Trophoblast cell (in vitro differentiated cells and primary cell): ENCODE data around the gene CRELD2.

ENCODE experiments used
- DNase-seq, 2 donors: peaks; one replicate each; pipeline ENCODE4 v3.0.0-alpha.2; 2016
- H2AFZ ChIP-seq: 2 replicates; pipeline ENCODE4 v1.6.1; 2013; ENCODE audit warnings: low read length, moderate library complexity, mild to moderate bottlenecking; ENCODE audit not compliant: insufficient read depth, poor library complexity
- H2AK5ac ChIP-seq: 2 replicates; pipeline ENCODE4 v1.6.1; 2013; ENCODE audit warnings: mild to moderate bottlenecking, low read length
- H2BK120ac ChIP-seq: 2 replicates; pipeline ENCODE4 v1.6.1; 2013; ENCODE audit warnings: low read length, mild to moderate bottlenecking, moderate library complexity; ENCODE audit not compliant: insufficient read depth, poor library complexity
- H2BK12ac ChIP-seq: 2 replicates; pipeline ENCODE4 v1.6.1; 2013; ENCODE audit warnings: mild to moderate bottlenecking, low read length, moderate library complexity
- H2BK5ac ChIP-seq: 2 replicates; pipeline ENCODE4 v1.6.1; 2013; ENCODE audit warnings: low read length, low read depth, moderate library complexity, mild to moderate bottlenecking; ENCODE audit not compliant: poor library complexity
- H3K14ac ChIP-seq: 2 replicates; pipeline ENCODE4 v1.6.1; 2013; ENCODE audit warnings: mild to moderate bottlenecking, low read length
- H3K18ac ChIP-seq: 2 replicates; pipeline ENCODE4 v1.6.1; 2013; ENCODE audit warnings: mild to moderate bottlenecking, low read length
- H3K23ac ChIP-seq: 2 replicates; pipeline ENCODE4 v1.6.1; 2013; ENCODE audit warnings: low read length
- H3K27ac ChIP-seq: 2 replicates; pipeline ENCODE4 v1.5.1; 2013; ENCODE audit warnings: low read depth, mild to moderate bottlenecking, inconsistent platforms, low read length, moderate library complexity
- H3K27me3 ChIP-seq: 2 replicates; pipeline ENCODE4 v1.6.1; 2013; ENCODE audit warnings: inconsistent platforms, mild to moderate bottlenecking, low read length, moderate library complexity; ENCODE audit not compliant: insufficient read depth
- H3K36me3 ChIP-seq, 2 experiments: 1 replicate in 1 of 2; 2 replicates in 1 of 2; pipeline ENCODE4 v1.6.1; 2013; ENCODE audit warnings: low read length in 2 of 2, mild to moderate bottlenecking in 2 of 2, moderate library complexity in 1 of 2; ENCODE audit not compliant: insufficient read depth in 2 of 2, control insufficient read depth in 1 of 2
- H3K4ac ChIP-seq: 2 replicates; pipeline ENCODE4 v1.6.1; 2013; ENCODE audit warnings: low read depth, mild to moderate bottlenecking, low read length, moderate library complexity
- H3K4me1 ChIP-seq, 2 experiments: 1 replicate in 1 of 2; 2 replicates in 1 of 2; pipeline ENCODE4 v1.6.1; 2013; ENCODE audit warnings: low read length in 2 of 2, mild to moderate bottlenecking in 2 of 2, moderate library complexity in 1 of 2; ENCODE audit not compliant: insufficient read depth in 2 of 2, control insufficient read depth in 1 of 2
- H3K4me2 ChIP-seq: 2 replicates; pipeline ENCODE4 v1.6.1; 2013; ENCODE audit warnings: inconsistent platforms, mild to moderate bottlenecking, low read length, moderate library complexity
- H3K4me3 ChIP-seq: 2 replicates; pipeline ENCODE4 v1.5.1; 2013; ENCODE audit warnings: mild to moderate bottlenecking, low read depth, low read length, inconsistent platforms
- H3K79me1 ChIP-seq: one replicate; pipeline ENCODE4 v1.6.1; 2013; ENCODE audit warnings: low read length
- H3K79me2 ChIP-seq: 2 replicates; pipeline ENCODE4 v1.6.1; 2013; ENCODE audit warnings: low read length, mild to moderate bottlenecking; ENCODE audit not compliant: control insufficient read depth, insufficient read depth, poor library complexity
- H3K9ac ChIP-seq: 2 replicates; pipeline ENCODE4 v1.6.1; 2013; ENCODE audit warnings: mild to moderate bottlenecking, low read length
- H3K9me3 ChIP-seq: 2 replicates; pipeline ENCODE4 v1.6.1; 2013; ENCODE audit warnings: low read depth, mild to moderate bottlenecking, control low read depth, inconsistent platforms, low read length; ENCODE audit not compliant: insufficient read depth
- H4K12ac ChIP-seq: 2 replicates; pipeline ENCODE4 v1.6.1; 2013; ENCODE audit warnings: low read depth, mild to moderate bottlenecking, low read length, moderate library complexity
- H4K8ac ChIP-seq: 2 replicates; pipeline ENCODE4 v1.6.1; 2013; ENCODE audit warnings: low read depth, mild to moderate bottlenecking, low read length, moderate library complexity
- H4K91ac ChIP-seq: one replicate; pipeline ENCODE4 v1.6.1; 2013; ENCODE audit warnings: low read depth, mild to moderate bottlenecking, low read length, moderate library complexity
- WGBS: extraction: QIAGEN DNeasy Blood & Tissue Kit; methylation state at CpG from one replicate; pipeline ENCODE4 v1.1.7; 2013; ENCODE audit warnings: missing lambda C conversion rate; ENCODE audit not compliant: insufficient read length, insufficient coverage; ENCODE audit errors: extremely low coverage; 5-methylcytosine and 5-hydroxymethylcytosine counted together

The CRELD2 gene

DNA sequence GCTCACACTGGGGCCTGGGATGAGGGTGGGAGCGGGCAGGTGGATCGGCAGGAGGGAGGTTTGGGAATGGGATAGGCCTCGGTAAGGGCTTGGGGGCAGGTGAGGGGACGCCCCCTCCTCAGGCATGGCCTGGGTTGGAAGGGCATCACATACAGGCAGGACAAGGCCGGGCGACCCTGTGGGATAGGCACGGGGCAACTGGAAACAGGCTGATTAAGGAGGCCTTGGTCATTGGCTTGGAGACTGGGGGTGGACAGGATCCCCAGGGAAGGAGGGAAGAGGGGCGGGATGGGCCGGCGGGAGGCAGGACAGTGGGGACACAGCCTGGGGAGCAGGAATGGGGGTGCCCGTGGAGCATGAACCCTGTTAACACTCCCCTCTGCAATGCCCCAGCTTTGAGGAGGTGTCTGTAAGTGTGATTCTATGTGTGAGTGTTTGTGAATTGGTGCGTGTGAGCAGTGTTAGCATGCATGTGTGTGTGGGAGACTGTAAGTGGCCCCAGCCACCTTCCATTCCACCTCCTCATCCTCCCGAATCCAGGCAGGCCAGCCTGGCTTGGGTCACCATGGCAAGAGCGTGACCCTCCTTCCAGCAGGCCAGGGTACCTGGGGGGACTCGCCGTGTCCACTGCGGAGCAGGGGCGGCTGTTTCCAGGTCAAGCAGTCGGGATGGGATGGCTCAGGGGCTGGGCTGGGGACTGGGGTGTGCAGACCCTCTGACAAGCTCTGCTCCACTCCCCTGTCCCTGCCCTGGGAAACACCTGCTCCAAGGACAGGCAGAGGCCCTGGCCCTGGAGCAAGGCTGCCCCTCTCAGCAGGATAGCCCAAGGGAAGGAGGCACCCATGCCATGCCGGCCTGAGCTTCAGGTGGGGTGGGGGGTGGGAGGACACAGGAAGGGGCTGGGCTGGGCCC lies 38.7 kb downstream of the CRELD2 start:
- Histone ChIP-seq H3K36me3 (peaks cover 3 to 6% of the 10 kb centered on the region in 2 experiments), H3K4ac (no peak overlapping the region), H3K14ac (no peak overlapping the region), H4K8ac (no peak overlapping the region), H3K79me1 (peaks cover 45% of the 10 kb centered on the region), H2BK5ac (no peak overlapping the region), H3K27me3 (no peaks in the 10 kb centered on the region), H4K91ac (peak overlapping the region; percentile 7), H3K79me2 (peaks cover 21% of the 10 kb centered on the region), H3K27ac (no peak overlapping the region), H4K12ac (no peak overlapping the region), H2BK12ac (peak overlapping the region; percentile 7), H2AK5ac (peak overlapping the region; percentile 39), H3K4me2 (no peak overlapping the region), H3K4me1 (peaks cover 28 to 36% of the 10 kb centered on the region in 2 experiments), H2BK120ac (no peak overlapping the region), H3K23ac (no peak overlapping the region), H3K18ac (no peak overlapping the region), H2AFZ (no peak overlapping the region), H3K9ac (no peak overlapping the region), H3K9me3 (peaks cover 4% of the 10 kb centered on the region), H3K4me3 (no peak overlapping the region)
- no peak for DNase-seq
- no CpG with 5 or more reads among the region's 20 CpGs for WGBS

DNA sequence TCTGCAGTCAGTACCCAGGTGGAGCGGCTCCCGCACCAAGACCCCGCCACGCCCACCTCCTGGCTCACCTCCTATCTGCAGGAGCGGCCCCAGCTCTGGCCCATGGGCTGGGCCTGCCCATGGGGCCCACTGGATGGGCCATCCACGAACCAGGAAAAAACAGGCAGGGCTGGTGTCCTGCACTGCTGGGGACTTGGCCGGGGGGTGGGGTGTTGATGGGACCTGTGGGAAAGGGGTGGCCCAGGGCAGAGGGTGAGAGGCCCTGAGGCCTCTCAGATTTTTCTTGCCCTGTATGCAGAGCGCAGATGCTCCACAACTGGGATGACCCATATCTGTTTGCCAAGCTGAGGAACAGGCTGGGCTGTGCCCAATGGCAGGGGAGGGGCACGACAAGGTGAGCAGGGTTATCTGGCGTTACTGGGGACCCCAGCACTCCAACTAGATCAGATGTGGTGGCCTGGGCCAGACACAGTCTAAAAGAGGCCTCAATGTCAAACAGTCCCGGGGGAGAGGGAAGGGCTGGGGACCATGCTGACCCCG lies 39.5 kb downstream of the CRELD2 start:
- H3K4ac ChIP-seq = no peak overlapping the region
- H3K14ac ChIP-seq = peak overlapping the region; percentile 7

DNA sequence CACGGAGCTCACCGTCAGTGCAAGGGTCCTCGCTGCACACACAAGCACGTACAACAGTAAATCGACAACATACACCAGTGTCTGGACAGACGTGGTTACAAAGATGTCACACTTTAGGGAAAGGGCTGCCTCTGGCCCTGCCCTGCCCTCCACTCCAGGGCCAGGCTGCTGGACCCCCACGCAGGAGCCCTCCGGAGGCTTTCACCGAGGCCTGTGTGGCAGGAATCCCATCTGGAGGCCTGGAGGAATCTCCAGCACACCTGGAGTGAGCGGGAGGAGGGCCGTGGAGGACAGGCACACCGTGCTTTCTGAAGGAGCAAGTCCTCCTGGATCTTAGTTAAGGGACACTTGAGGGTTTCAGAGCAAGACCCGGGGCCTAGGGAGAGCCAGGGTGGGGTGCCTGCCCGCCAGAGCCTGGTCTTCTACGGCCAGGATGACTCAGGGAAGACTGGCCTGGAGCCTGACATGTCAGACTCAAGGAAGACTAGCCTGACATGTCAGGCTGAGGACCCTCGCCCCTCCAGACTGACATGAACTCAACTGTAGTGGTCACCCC lies 40.0 kb downstream of the CRELD2 start:
- H3K36me3 ChIP-seq = peaks cover 14 to 16% of the 10 kb centered on the region in 2 experiments
- H4K91ac ChIP-seq = peak overlapping the region; percentile 40
- no peak overlapping the region for H2AFZ ChIP-seq
- no peak overlapping the region for H4K8ac ChIP-seq
- peaks cover 29% of the 10 kb centered on the region for H3K79me2 ChIP-seq
- H3K9me3 ChIP-seq = peaks cover 2% of the 10 kb centered on the region
- WGBS = no CpG with 5 or more reads among the region's 16 CpGs
- no peak overlapping the region for H3K4ac ChIP-seq
- H3K27ac ChIP-seq = no peak overlapping the region
- H3K14ac ChIP-seq = peak overlapping the region; percentile 16
- no peak for DNase-seq
- peak overlapping the region; percentile 67 for H2AK5ac ChIP-seq
- H3K79me1 ChIP-seq = peaks cover 44% of the 10 kb centered on the region
- peaks cover 25 to 34% of the 10 kb centered on the region in 2 experiments for H3K4me1 ChIP-seq
- no peaks in the 10 kb centered on the region for H3K27me3 ChIP-seq
- no peak overlapping the region for H3K4me2 ChIP-seq
- H2BK120ac ChIP-seq = peak overlapping the region; percentile 24
- peak overlapping the region; percentile 15 for H2BK5ac ChIP-seq
- H3K9ac ChIP-seq = no peak overlapping the region
- no peak overlapping the region for H3K4me3 ChIP-seq
- no peak overlapping the region for H3K23ac ChIP-seq
- no peak overlapping the region for H3K18ac ChIP-seq
- peak overlapping the region; percentile 46 for H2BK12ac ChIP-seq
- no peak overlapping the region for H4K12ac ChIP-seq

More for the DNA sequence above, 39.5 kb downstream of the CRELD2 start:
- no CpG with 5 or more reads among the region's 12 CpGs for WGBS
- Histone ChIP-seq H3K27ac (no peak overlapping the region), H2BK5ac (no peak overlapping the region), H3K23ac (no peak overlapping the region), H4K12ac (no peak overlapping the region), H2BK12ac (no peak overlapping the region), H3K36me3 (peaks cover 9 to 11% of the 10 kb centered on the region in 2 experiments), H4K8ac (no peak overlapping the region), H3K9me3 (peaks cover 2% of the 10 kb centered on the region), H3K4me1 (peaks cover 26 to 34% of the 10 kb centered on the region in 2 experiments), H3K27me3 (no peaks in the 10 kb centered on the region), H3K9ac (no peak overlapping the region), H3K4me3 (no peak overlapping the region), H4K91ac (peak overlapping the region; percentile 40), H3K79me1 (peaks cover 44% of the 10 kb centered on the region), H2AFZ (no peak overlapping the region), H2AK5ac (peak overlapping the region; percentile 67), H3K4me2 (no peak overlapping the region), H3K79me2 (peaks cover 25% of the 10 kb centered on the region), H2BK120ac (peak overlapping the region; percentile 24), H3K18ac (no peak overlapping the region)
- DNase-seq = no peak

DNA sequence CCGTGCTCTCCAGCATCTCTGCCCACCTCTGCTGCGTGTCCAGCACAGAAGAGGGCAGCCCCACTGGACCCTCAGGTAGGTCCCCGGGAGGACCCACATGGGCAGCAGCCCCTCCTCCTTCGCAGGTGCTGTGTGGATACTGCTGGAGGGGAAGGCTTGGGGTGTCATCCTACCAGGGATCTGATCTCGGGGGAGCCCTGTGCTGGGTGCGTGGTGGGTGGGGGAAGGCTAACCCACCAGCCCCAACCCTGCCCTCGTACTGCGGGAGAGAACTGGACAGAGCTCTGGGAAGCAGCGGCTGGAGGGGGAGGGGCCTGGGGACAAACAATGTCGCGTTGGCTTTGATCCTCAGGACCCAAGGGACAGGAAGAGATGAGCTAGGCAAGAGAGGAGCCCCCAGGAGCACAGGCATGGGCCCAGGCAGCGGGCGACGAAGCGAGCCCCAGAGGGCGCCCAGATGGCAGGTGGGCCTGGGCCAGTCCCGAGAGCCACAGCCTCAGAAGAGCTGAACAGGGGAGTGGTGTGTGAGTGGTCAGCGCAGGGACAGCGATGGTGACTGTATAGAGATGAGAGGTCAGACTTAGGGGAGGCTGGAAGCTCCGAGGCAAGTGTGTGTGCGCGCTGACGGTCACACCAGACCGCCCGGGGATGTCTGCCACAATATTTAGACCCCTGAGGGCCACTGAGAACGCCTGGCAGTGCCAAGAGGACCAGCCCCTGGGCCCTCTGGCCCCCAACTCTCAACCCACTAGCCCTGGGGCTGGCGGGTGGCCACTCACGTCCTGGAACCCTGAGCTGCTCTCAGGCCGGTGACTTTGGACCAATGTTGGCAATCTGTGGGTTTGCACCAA lies 40.7 kb downstream of the CRELD2 start:
- H3K4ac ChIP-seq = peak overlapping the region; percentile 66
- no CpG with 5 or more reads among the region's 29 CpGs for whole genome bisulfite sequencing
- no peak overlapping the region for H3K4me3 ChIP-seq

More for the DNA sequence above, 40.7 kb downstream of the CRELD2 start:
- peak overlapping the region; percentile 78 for H3K27ac ChIP-seq
- no peak overlapping the region for H3K23ac ChIP-seq
- peaks cover 36% of the 10 kb centered on the region for H3K79me1 ChIP-seq
- peak overlapping the region; percentile 90 for H3K14ac ChIP-seq
- peak overlapping the region; percentile 33 for H2AK5ac ChIP-seq
- no peak for DNase-seq
- H2BK5ac ChIP-seq = peak overlapping the region; percentile 74
- H3K36me3 ChIP-seq = peaks cover 21 to 23% of the 10 kb centered on the region in 2 experiments
- H3K79me2 ChIP-seq = peaks cover 25% of the 10 kb centered on the region
- no peak overlapping the region for H3K9ac ChIP-seq
- peak overlapping the region; percentile 69 for H3K18ac ChIP-seq
- peak overlapping the region; percentile 74 for H3K4me2 ChIP-seq
- H3K27me3 ChIP-seq = no peaks in the 10 kb centered on the region
- H2BK12ac ChIP-seq = peak overlapping the region; percentile 16
- H2AFZ ChIP-seq = no peak overlapping the region
- H3K9me3 ChIP-seq = peaks cover 2% of the 10 kb centered on the region
- no peak overlapping the region for H2BK120ac ChIP-seq
- peaks cover 19 to 29% of the 10 kb centered on the region in 2 experiments for H3K4me1 ChIP-seq
- peak overlapping the region; percentile 72 for H4K91ac ChIP-seq
- peak overlapping the region; percentile 90 for H4K12ac ChIP-seq
- peak overlapping the region; percentile 95 for H4K8ac ChIP-seq
